ENCODE measurements around the gene LMNA.

DNA sequence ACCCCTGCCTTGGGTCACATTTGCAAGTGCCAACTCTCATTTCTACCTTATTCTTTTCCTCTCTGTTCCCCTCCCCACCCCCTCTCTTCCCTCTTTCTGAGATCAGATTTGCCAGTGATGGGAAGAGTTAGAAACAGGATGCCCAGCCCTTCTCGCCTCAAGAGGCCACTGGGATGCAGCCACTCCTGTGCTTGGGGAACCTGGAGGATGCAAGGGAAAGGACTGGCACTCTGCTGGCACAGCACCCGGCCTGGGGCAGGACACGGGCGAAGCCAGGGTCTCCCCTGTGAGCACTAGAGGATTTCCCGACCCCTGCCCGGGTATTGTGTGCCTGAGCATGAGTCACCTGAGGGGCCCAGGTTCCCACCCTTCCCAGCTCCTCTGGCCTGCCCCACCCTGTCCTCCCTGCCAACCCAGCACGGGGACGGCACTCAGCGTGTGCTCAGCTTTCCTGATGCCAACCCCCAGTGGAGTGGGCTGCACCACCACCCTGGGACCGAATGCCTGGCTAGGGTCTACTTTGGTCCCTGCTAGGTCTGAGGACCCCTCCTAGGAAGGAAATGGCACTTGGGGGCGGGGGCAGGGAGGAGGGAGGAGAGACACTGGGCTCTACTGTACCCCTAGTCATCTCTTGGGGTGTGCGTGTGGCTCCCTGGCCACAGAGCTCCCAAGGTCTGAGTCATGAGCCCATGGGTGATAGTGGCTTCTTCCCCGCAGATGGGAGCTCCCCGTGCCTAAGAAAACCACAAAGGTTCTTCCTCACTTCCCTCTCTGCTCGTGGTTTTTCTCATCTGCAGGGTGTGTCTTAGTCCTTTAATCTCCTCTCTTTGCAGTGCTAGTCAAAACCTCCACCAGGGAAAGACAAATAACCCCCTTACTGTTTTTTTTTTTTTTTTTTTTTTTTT, 12.4 kb downstream of the LMNA start:
- TF ChIP-seq POLR2A (IDR thresholded peaks at IDR 0.05) = no peak
- TF ChIP-seq, protein P1, sequence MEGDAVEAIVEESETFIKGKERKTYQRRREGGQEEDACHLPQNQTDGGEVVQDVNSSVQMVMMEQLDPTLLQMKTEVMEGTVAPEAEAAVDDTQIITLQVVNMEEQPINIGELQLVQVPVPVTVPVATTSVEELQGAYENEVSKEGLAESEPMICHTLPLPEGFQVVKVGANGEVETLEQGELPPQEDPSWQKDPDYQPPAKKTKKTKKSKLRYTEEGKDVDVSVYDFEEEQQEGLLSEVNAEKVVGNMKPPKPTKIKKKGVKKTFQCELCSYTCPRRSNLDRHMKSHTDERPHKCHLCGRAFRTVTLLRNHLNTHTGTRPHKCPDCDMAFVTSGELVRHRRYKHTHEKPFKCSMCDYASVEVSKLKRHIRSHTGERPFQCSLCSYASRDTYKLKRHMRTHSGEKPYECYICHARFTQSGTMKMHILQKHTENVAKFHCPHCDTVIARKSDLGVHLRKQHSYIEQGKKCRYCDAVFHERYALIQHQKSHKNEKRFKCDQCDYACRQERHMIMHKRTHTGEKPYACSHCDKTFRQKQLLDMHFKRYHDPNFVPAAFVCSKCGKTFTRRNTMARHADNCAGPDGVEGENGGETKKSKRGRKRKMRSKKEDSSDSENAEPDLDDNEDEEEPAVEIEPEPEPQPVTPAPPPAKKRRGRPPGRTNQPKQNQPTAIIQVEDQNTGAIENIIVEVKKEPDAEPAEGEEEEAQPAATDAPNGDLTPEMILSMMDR (IDR thresholded peaks at IDR 0.05) = no peak
